ENCODE measurements around the gene PFAS. TPM values are rescaled to one million over a fixed set of nuclear protein-coding genes. Genes with fewer than 3 reads are reported as not detected.

The PFAS gene
- total and polyA plus RNA-seq, 2 of the 8 experiments (the other 6 are each of a cell fraction or from before 2014, with no cell fraction given) = 88.4 to 248 TPM

DNA sequence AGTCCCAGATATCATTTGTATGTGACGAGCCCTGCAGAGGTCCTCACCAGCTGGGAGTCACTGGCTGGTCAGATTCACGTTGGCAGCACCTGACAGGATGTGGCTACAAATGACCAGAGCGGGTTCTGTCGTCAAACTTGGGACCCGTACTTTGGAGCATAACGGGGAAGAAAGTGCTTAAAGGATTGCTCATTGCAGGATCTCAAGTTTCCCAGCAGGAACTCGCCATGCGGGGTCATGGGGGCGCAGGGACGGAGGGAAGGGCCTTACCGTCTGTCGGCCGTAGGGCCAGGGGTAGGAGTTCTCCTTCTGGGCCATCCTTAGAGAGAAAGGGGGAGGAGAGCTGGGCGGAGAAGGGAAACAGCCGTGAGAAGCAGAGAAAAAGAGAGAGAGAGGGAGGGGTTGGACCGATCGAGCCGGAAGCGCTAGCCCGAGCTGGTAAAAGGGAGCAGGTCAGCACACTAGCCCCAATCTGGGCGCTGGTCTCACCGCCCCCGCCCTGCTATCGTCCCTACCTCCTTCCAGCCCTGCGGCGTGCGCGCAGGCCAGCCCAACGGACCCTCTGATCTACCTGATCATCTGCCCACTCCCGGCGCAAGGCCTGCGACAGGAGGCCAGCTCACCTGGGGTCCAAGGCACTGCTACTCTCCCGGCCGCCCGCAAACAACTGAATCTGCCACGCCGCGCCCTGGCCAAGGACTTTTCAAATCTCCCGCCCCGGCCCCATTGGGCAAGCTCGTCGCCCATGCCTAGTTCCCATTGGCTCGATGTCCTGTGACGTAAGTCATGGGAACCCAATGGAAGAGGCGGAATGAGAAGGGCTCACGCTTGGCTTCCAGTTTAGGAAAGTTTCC, 39.0 kb upstream of the PFAS start, which contains the start of gene AURKB:
AURKB (minus strand) TSS at position 669 of the 854 bp plus-strand sequence; CDS start at position 318, 351 bp downstream.
- Histone ChIP-seq H2AK5ac (ENCODE audit: low read depth, low read length) (no peak within 1 kb of the TSS), H3K23me2 (ENCODE audit: low read depth, low read length) (peaks cover 4% of the 10 kb centered on the region)
- 0% methylated on average over 43 of the region's 46 CpGs; no CpG with 5 or more reads in 1 of the 2 experiments for WGBS, 2 experiments (ENCODE audit: extremely low coverage in 1 of 2, insufficient coverage in 1 of 2, insufficient read length in 1 of 2, insufficient replicate concordance in 2 of 2, low coverage in 1 of 2, low lambda C conversion rate in 2 of 2, missing lambda C conversion rate in 1 of 2)
- TF ChIP-seq SUZ12 (IDR thresholded peaks at IDR 0.05; ENCODE audit: low read length) (no peak), RBBP5 (IDR thresholded peaks at IDR 0.05; ENCODE audit: borderline replicate concordance, low read depth, low read length) (no peak), TEAD4 (IDR thresholded peaks at IDR 0.05; ENCODE audit: low read depth, low read length) (no peak), RNF2 (IDR thresholded peaks at IDR 0.05; ENCODE audit: borderline replicate concordance, low read depth, low read length, missing control alignments, poor library complexity, severe bottlenecking) (no peak), ZNF274 (IDR thresholded peaks at IDR 0.05; ENCODE audit: borderline replicate concordance, extremely low read depth, low read length) (no peak), CHD2 (IDR thresholded peaks at IDR 0.05; ENCODE audit: low read length) (peak; percentile 65), PHF8 (conservative IDR thresholded peaks at IDR 0.05; ENCODE audit: low read depth, low read length) (peak; percentile 96), SP2 (IDR thresholded peaks at IDR 0.05; ENCODE audit: low read length) (no peak), MAFK (IDR thresholded peaks at IDR 0.05; ENCODE audit: low read depth, low read length) (no peak)
- TF ChIP-seq, protein P1, sequence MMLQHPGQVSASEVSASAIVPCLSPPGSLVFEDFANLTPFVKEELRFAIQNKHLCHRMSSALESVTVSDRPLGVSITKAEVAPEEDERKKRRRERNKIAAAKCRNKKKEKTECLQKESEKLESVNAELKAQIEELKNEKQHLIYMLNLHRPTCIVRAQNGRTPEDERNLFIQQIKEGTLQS (IDR thresholded peaks at IDR 0.05; ENCODE audit: insufficient read depth, low read depth, low read length) = no peak

More for the DNA sequence above, 39.0 kb upstream of the PFAS start, which contains the start of gene AURKB:
- H3K14ac ChIP-seq (ENCODE audit: insufficient read length) = no peak within 1 kb of the TSS
- H3K4me3 ChIP-seq (ENCODE audit: extremely low read depth in 1 of 4, insufficient read depth in 2 of 4, low read depth in 3 of 4, low read length in 4 of 4) = peak within 1 kb of the TSS; percentile 67 to 93 (median 80)
- H2BK15ac ChIP-seq (ENCODE audit: low read length) = peak within 1 kb of the TSS; percentile 99; the same call in 1 of the 2 replicates
- peak in 1 of 2 experiments; percentile 97 for DNase-seq (ENCODE audit: low read depth in 1 of 2, low spot score in 2 of 2)
- peak within 1 kb of the TSS; percentile 96 for H2BK5ac ChIP-seq (ENCODE audit: low read depth, low read length)
- H3K79me2 ChIP-seq (ENCODE audit: control insufficient read depth in 1 of 2, insufficient read depth in 2 of 2, low read length in 2 of 2) = peaks cover 3 to 16% of the 10 kb centered on the region in 2 experiments
- peak within 1 kb of the TSS; percentile 62 to 89 for H3K4me2 ChIP-seq (ENCODE audit: insufficient read depth in 1 of 2, low read depth in 2 of 2, low read length in 2 of 2)
- H2AFZ ChIP-seq (ENCODE audit: low read length) = no peak within 1 kb of the TSS
- peaks cover 10 to 26% (median 18%) of the 10 kb centered on the region in 4 experiments; a peak in 7 of 8 replicates for H3K36me3 ChIP-seq (ENCODE audit: control insufficient read depth in 2 of 4, insufficient read depth in 4 of 4, low read length in 3 of 4)
- H3K27ac ChIP-seq (ENCODE audit: low read depth, low read length) = peak within 1 kb of the TSS; percentile 92; the same call in 1 of the 2 replicates
- FAIRE-seq = peak; percentile 93
- H2BK120ac ChIP-seq (replicated peaks; ENCODE audit: low read depth, low read length) = no peak within 1 kb of the TSS
- H4K8ac ChIP-seq (ENCODE audit: extremely low read depth, insufficient read depth, low read length) = peak within 1 kb of the TSS; percentile 85; the same call in 1 of the 2 replicates
- H3K4ac ChIP-seq (replicated peaks; ENCODE audit: insufficient read length, low read depth, low read length) = peak within 1 kb of the TSS; percentile 76
- peaks cover 0 to 4% (median under 1%) of the 10 kb centered on the region in 4 experiments; a peak in 2 of 7 replicates for H3K4me1 ChIP-seq (replicated peaks in 1 of 4; ENCODE audit: control insufficient read depth in 3 of 4, insufficient read depth in 4 of 4, low read length in 3 of 4)
- H4K20me1 ChIP-seq (replicated peaks in 1 of 2; ENCODE audit: control insufficient read depth in 1 of 2, insufficient read depth in 2 of 2, low read length in 2 of 2) = peaks cover 4 to 5% of the 10 kb centered on the region in 2 experiments
- H3K18ac ChIP-seq (ENCODE audit: extremely low read depth, low read length) = peak within 1 kb of the TSS; percentile 98
- H3K9ac ChIP-seq (replicated peaks in 1 of 4; ENCODE audit: extremely low read depth in 1 of 4, low read depth in 3 of 4, low read length in 3 of 4) = peak within 1 kb of the TSS; percentile 72 to 84 (median 80)
- ChIA-PET POLR2A (ENCODE audit: partially characterized antibody) (interaction anchor here (0.5 to 19.6 kb wide), 26 partner anchors 13 to 258 kb away, joined by 3 to 373 read pairs (median 5); partner anchors contain the start of genes BORCS6, CTC1, HES7 and KRABD2), CTCF (ENCODE audit: partially characterized antibody) (interaction anchor here (0.5 to 1.9 kb wide), 9 partner anchors 8 to 147 kb away, joined by 3 to 5 read pairs (median 3); no protein-coding TSS in a partner anchor)
- H3K27me3 ChIP-seq (replicated peaks in 1 of 4; ENCODE audit: control insufficient read depth in 3 of 4, extremely low read depth in 1 of 4, insufficient read depth in 3 of 4, low read length in 3 of 4) = no peaks in the 10 kb centered on the region
- H4K91ac ChIP-seq (replicated peaks; ENCODE audit: insufficient read length, low read length) = peak within 1 kb of the TSS; percentile 88
- no peak within 1 kb of the TSS; the same call in 1 of the 2 replicates for H2BK12ac ChIP-seq (ENCODE audit: low read depth, low read length)
- H3K23ac ChIP-seq (ENCODE audit: insufficient read length) = no peak within 1 kb of the TSS
- H2BK20ac ChIP-seq (ENCODE audit: low read length) = no peak within 1 kb of the TSS
- 0 out of 2 replicates have a peak, but pooled peaks cover 4% of the 10 kb centered on the region for H3K79me1 ChIP-seq (ENCODE audit: low read depth, low read length)
- peak within 1 kb of the TSS; percentile 16 for H4K5ac ChIP-seq (ENCODE audit: insufficient read length, low read depth, low read length)
- no peaks in the 10 kb centered on the region for H3K9me3 ChIP-seq (ENCODE audit: insufficient read depth in 2 of 2, low read depth in 1 of 2, low read length in 1 of 2)
- H3K56ac ChIP-seq (replicated peaks; ENCODE audit: insufficient read length, low read depth, low read length) = peak within 1 kb of the TSS; percentile 80
